Endothelial cell of umbilical vein (primary cell): ENCODE data around the gene TENT4B. TPM values are rescaled to one million over a fixed set of nuclear protein-coding genes. Genes with fewer than 3 reads are reported as not detected.
A peak's percentile ranks its signal among the peaks of the same experiment; 100 is the strongest.

Experiments
- BruUV-seq: library from RNA; stranded (reverse); fragments of 400-500 nt; replicated peaks from 2 replicates; lab custom pipeline; 2021; lab: Mats Ljungman, UMichigan
- CTCF ChIA-PET: fragments of 300-600, 350-600 bp; sonication (Branson Sonifier 250); formaldehyde crosslinking; loops from one replicate; lab custom pipeline; 2021; ENCODE audit warnings: antibody characterized with exemption, inconsistent platforms; lab: Charles Lee
- POLR2A ChIA-PET: fragments of 300-600, 350-600 bp; sonication (Branson Sonifier 250); formaldehyde crosslinking; loops from one replicate; lab custom pipeline; 2021; ENCODE audit warnings: antibody characterized with exemption, inconsistent platforms; lab: Charles Lee
- DNase-seq: peaks from one replicate; pipeline ENCODE4 v3.0.0-alpha.2; 2011; ENCODE audit warnings: low read depth, low spot score
- FAIRE-seq: peaks from 2 replicates; lab custom pipeline; 2011; peaks lifted over from hg19 to GRCh38; lab: Jason Lieb, UNC
- H2AFZ ChIP-seq: 2 replicates; pipeline ENCODE4 v1.6.0; 2012; ENCODE audit warnings: low read depth, low read length, control low read depth, inconsistent platforms
- H3K27ac ChIP-seq: 2 replicates; pipeline ENCODE4 v1.5.1; 2011; ENCODE audit warnings: low read depth, mild to moderate bottlenecking, control low read depth, low read length, moderate library complexity; ENCODE audit not compliant: insufficient read depth
- H3K27me3 ChIP-seq, 2 experiments: 2 replicates each; pipeline versions ENCODE4 v1.6.0 to v1.6.1; 2011; ENCODE audit warnings: low read length in 2 of 2, mixed read lengths in 1 of 2; ENCODE audit not compliant: control insufficient read depth in 2 of 2, insufficient read depth in 2 of 2
- H3K36me3 ChIP-seq, 2 experiments: 2 replicates in 1 of 2; 3 replicates in 1 of 2; pipeline ENCODE4 v1.5.1; 2011; ENCODE audit warnings: low read length in 2 of 2, mild to moderate bottlenecking in 1 of 2, moderate library complexity in 1 of 2; ENCODE audit not compliant: control insufficient read depth in 2 of 2, insufficient read depth in 2 of 2; ENCODE audit errors: extremely low read depth in 1 of 2
- H3K4me1 ChIP-seq: 3 replicates; pipeline ENCODE4 v1.5.1; 2011; ENCODE audit warnings: mild to moderate bottlenecking, low read length; ENCODE audit not compliant: control insufficient read depth, insufficient read depth; ENCODE audit errors: extremely low read depth
- H3K4me2 ChIP-seq: 2 replicates; pipeline ENCODE4 v1.6.1; 2011; ENCODE audit warnings: low read length, control low read depth, mixed read lengths; ENCODE audit not compliant: insufficient read depth
- H3K4me3 ChIP-seq, 3 experiments: fragments of 200-600 bp in 1 of 3; sonication (generic), shearing (Covaris generic) in 1 of 3; replicated peaks in 1 of 3; 2 replicates each; pipeline ENCODE4 v1.5.1; 2011 to 2016; ENCODE audit warnings: control low read depth in 3 of 3, low read length in 3 of 3, mild to moderate bottlenecking in 2 of 3, inconsistent platforms in 1 of 3, low read depth in 1 of 3, moderate library complexity in 1 of 3; ENCODE audit not compliant: insufficient read depth in 1 of 3
- H3K79me2 ChIP-seq: 2 replicates; pipeline ENCODE4 v1.6.0; 2012; ENCODE audit warnings: low read length, inconsistent platforms; ENCODE audit not compliant: control insufficient read depth, insufficient read depth
- H3K9ac ChIP-seq: replicated peaks from 2 replicates; pipeline ENCODE3; 2011; ENCODE audit warnings: low read length, control low read depth; ENCODE audit not compliant: insufficient read depth; ENCODE audit errors: extremely low read depth
- H3K9me1 ChIP-seq: replicated peaks from 3 replicates; pipeline ENCODE4 v1.6.0; 2011; ENCODE audit warnings: mild to moderate bottlenecking, low read length; ENCODE audit not compliant: control insufficient read depth, insufficient read depth; ENCODE audit errors: extremely low read depth
- H3K9me3 ChIP-seq: replicated peaks from 2 replicates; pipeline ENCODE4 v1.5.1; 2012; ENCODE audit warnings: low read length, inconsistent platforms; ENCODE audit not compliant: control insufficient read depth, insufficient read depth
- H4K20me1 ChIP-seq: replicated peaks from 2 replicates; pipeline ENCODE3; 2011; ENCODE audit warnings: mild to moderate bottlenecking, low read length; ENCODE audit not compliant: control insufficient read depth, insufficient read depth; ENCODE audit errors: extremely low read depth
- EZH2 ChIP-seq: IDR thresholded peaks from 2 replicates; pipeline ENCODE4 v1.6.1; 2012; ENCODE audit warnings: borderline replicate concordance, low read depth, mild to moderate bottlenecking, moderate library complexity, low read length, inconsistent platforms; ENCODE audit not compliant: severe bottlenecking
- MAX ChIP-seq: IDR thresholded peaks from 2 replicates; pipeline ENCODE4 v1.6.1; 2011; ENCODE audit not compliant: insufficient read depth, insufficient read length
- MYC ChIP-seq: IDR thresholded peaks from one replicate; pipeline ENCODE4 v1.6.1; 2011; ENCODE audit warnings: mild to moderate bottlenecking, low read depth, low read length
- POLR2AphosphoS5 ChIP-seq: IDR thresholded peaks from 2 replicates; pipeline ENCODE4 v1.6.1; 2012; ENCODE audit warnings: low read depth, mild to moderate bottlenecking, control low read depth, low read length, moderate library complexity; ENCODE audit not compliant: insufficient read depth
- dilution Hi-C: fragments of 300-500 bp; cut with MboI; formaldehyde crosslinking; loops from one replicate; pipeline ENCODE4 v1.15.0; 2019; ENCODE audit warnings: low sequenced_read_pairs; ENCODE audit not compliant: extremely low pct_ligation_motif_present
- intact Hi-C: fragments of 100-400 bp; cut with micrococcal nuclease; formaldehyde crosslinking; loops from one replicate; pipeline ENCODE4 v1.10.0; 2022
- polyA plus RNA-seq, 4 experiments: library from polyadenylated mRNA; depleted of rRNA in 3 of 4; stranded (reverse) in 3 of 4; unstranded in 1 of 4; fragments of >200 nt; gene quantifications; 2 replicates each; pipeline versions ENCODE4 v1.2.1 to v1.2.3, GENCODE V29; 2011 to 2012; ENCODE audit warnings: missing spikeins in 1 of 4
- total RNA-seq: library from RNA; stranded (reverse); gene quantifications from 2 replicates; pipeline ENCODE4 v1.2.3, GENCODE V29; 2021

The TENT4B gene
- total and polyA plus RNA-seq, 2 donors (not counting 3 experiments of a cell fraction or from before 2014, with no cell fraction given): 4.2 to 13.1 TPM

GRCh38 chr16:50151756-50152155 is 1.4 kb upstream of the TENT4B start:
- peaks cover 17% of the 10 kb centered on the region for H3K4me1 ChIP-seq
- ChIA-PET CTCF (interaction anchor here (0.7 to 4.9 kb wide), 6 partner anchors 14 to 514 kb away, joined by 3 to 34 read pairs (median 4); partner anchors contain the start of gene CNEP1R1), POLR2A (no interaction called here)
- H3K9ac ChIP-seq: no peak overlapping the region
- no TSS peak for BruUV-seq
- H3K79me2 ChIP-seq: peaks cover 33% of the 10 kb centered on the region
- peaks cover 2% of the 10 kb centered on the region for H4K20me1 ChIP-seq
- H3K27ac ChIP-seq: no peak overlapping the region
- DNase-seq: no peak
- H3K36me3 ChIP-seq: no peaks in the 10 kb centered on the region
- intact Hi-C loops: loop anchor here (1.0 to 10.0 kb wide), 7 partner anchors 31 to 593 kb away; partner anchors contain the start of genes BRD7, CNEP1R1 and CYLD
- peak overlapping the region in 1 of 3 experiments; percentile 83 for H3K4me3 ChIP-seq
- FAIRE-seq: peak; percentile 54
- H3K27me3 ChIP-seq: no peaks in the 10 kb centered on the region
- TF ChIP-seq EZH2: no peak
- no peak for TF ChIP-seq MAX
- peak overlapping the region; percentile 99 for H2AFZ ChIP-seq
- no peaks in the 10 kb centered on the region for H3K9me1 ChIP-seq
- dilution Hi-C loops: no loop called here
- no peaks in the 10 kb centered on the region for H3K9me3 ChIP-seq
- peak overlapping the region; percentile 87 for H3K4me2 ChIP-seq

- H3K79me2 ChIP-seq: peaks cover 38% of the 10 kb centered on the region
- TSS peak; percentile 48 for BruUV-seq
- CTCF ChIA-PET: interaction anchor here (0.9 to 4.9 kb wide), 5 partner anchors 58 to 513 kb away, joined by 3 to 34 read pairs (median 4); partner anchors contain the start of gene CNEP1R1
- no peaks in the 10 kb centered on the region for H3K9me1 ChIP-seq
- TF ChIP-seq MYC (peak; percentile 29), POLR2AphosphoS5 (no peak)
- peak overlapping the region; percentile 89 for H3K27ac ChIP-seq
- no peaks in the 10 kb centered on the region for H3K27me3 ChIP-seq
- intact Hi-C loops: loop anchor here (1.0 to 10.0 kb wide), 7 partner anchors 30 to 592 kb away; partner anchors contain the start of genes BRD7, CNEP1R1 and CYLD
- no peak for DNase-seq
- H4K20me1 ChIP-seq: peaks cover 2% of the 10 kb centered on the region
- H2AFZ ChIP-seq: peak overlapping the region; percentile 99
- FAIRE-seq: no peak
- peak overlapping the region; percentile 76 for H3K9ac ChIP-seq
- POLR2A ChIA-PET: interaction anchor here (0.6 kb wide), 1 partner anchor 216 kb away, joined by 3 read pairs; the partner anchor contains the start of gene BRD7
- peak overlapping the region; percentile 83 to 86 (median 83) for H3K4me3 ChIP-seq
- dilution Hi-C loops: no loop called here
- H3K36me3 ChIP-seq: no peaks in the 10 kb centered on the region
- no peaks in the 10 kb centered on the region for H3K9me3 ChIP-seq
- peak overlapping the region; percentile 87 for H3K4me2 ChIP-seq
- peaks cover 17% of the 10 kb centered on the region for H3K4me1 ChIP-seq
These were observed 727 bp upstream of the TENT4B start for GRCh38 chr16:50152351-50152806.
